HTR-8/SVneo (cell line): ENCODE results near the gene LRMDA.
A peak's percentile ranks its signal among the peaks of the same experiment; 100 is the strongest.

Source experiments
- DNase-seq: peaks from one replicate; pipeline ENCODE4 v3.0.0; 2011; ENCODE audit warnings: low spot score, mixed read lengths; ENCODE audit not compliant: insufficient read length
- FAIRE-seq: peaks from 2 replicates; lab custom pipeline; 2011; peaks lifted over from hg19 to GRCh38; lab: Jason Lieb, UNC

The LRMDA gene

DNA sequence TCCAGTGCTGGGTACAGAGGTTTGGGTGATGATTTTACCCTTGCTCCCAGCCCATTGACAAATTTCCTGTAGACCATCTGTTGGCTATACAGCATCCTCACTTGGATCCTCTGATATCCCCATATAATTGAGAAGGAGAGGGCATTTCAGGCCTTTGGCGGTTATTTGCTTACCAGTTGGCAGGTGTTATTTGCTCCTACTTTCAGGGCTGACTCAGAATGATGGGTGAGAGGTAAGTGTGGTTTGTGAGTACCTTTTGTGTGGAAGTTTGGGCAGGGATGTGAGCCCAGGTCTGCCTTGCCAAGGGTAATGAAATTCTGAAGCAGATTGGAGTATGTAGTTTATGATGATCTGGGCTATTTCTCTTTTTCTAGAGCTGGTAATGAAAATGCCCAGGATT is 93.6 kb downstream of the LRMDA start:
- FAIRE-seq = no peak
- no peak for DNase-seq

DNA sequence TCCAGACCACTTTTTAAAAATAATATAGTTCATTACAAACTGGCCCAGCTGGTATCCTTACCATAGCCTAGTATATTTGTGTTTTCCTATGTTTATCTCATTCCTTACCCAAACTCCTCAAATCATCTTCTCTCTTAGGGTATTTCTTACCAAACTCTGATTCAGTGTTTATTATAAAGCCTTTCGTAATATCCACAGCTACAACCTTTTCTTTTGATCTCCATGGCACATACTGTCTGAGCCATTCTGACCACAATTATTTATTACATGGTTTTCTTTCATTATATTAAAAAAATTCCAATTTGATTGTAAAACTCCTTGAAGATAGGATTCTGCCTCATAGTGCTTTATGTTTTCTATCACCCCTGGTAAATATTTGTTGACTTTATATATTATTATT is 94.2 kb downstream of the LRMDA start:
- no peak for FAIRE-seq

DNA sequence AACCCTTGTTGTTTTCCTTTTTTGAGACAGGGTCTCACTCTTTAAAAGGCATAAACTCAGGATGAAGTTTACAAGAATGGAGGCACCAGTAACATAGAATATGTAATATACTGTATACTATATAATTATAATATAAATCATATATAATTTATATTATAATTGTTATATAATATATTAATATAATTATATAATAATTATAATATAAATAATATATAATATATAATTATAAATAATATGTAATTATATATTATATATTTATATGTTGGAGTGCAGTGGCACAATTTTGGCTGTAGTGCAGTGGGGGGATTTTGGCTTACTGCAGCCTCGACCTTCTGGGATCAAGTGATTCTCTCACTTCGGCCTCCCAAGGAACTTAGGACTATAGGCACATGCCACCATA is 96.1 kb downstream of the LRMDA start:
- FAIRE-seq (no peak), DNase-seq (no peak)

More for the DNA sequence above, 94.2 kb downstream of the LRMDA start:
- no peak for DNase-seq

DNA sequence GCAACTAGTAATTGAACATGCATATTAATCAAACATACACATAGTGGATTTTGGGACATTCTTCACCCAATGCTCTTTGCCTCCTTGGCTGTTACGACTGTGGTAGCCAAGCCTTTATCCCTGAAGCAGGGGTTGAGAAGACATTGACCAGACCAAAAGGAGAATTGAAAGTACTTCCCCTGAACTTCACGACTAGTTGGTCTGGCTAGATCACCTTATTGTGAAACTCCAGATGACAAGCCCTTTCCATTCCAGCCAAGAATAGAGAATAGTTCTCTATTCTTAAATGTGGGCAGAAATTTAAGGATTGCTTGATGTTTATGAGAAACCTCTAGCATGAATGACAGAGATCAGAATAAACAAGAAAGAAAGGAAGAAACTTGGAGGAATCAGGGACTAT is 97.0 kb downstream of the LRMDA start:
- no peak for FAIRE-seq
- no peak for DNase-seq

DNA sequence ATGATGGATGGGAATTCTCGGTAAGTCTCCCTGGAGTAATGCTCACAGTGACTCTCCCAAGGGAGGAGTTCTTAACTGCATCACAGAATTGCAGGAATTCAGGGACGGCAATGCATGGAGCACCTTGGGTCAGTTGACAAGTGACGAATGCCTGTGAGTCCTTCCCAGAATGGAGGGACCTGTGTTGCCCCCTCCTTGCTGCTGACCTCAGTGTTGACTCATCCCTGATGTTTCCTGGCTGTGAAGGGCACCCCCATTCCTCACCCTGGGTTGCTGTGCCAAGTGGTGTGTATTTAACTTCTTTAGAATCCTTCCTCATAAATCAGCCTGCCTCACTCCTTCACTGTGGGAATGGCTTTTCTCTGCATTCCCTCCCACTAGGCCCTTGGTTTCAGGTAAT is 98.9 kb downstream of the LRMDA start:
- DNase-seq (peak; percentile 84), FAIRE-seq (peak; percentile 89)

DNA sequence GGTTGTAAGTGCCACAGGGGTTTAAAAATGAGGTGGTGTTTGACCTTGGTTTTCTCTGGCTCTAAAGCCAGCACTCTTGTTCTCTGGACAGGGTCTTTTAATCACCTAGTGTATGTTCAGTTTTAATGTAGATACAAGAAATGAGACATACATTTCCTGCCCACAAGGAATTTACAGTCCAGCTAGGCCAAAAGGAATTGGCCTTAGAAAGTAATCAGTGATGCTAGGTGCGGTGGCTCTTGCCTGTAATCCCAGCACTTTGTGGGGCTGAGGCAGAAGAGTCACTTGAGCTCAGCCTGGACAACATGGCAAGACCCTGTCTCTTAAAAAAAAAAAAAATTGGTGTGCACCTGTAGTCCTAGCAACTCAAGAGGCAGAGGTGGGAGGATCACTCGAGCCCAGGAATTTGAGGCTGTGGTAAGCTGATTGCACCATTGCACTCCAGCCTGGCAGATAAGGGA is 100.2 kb downstream of the LRMDA start:
- peak; percentile 54 for FAIRE-seq
- DNase-seq = no peak

DNA sequence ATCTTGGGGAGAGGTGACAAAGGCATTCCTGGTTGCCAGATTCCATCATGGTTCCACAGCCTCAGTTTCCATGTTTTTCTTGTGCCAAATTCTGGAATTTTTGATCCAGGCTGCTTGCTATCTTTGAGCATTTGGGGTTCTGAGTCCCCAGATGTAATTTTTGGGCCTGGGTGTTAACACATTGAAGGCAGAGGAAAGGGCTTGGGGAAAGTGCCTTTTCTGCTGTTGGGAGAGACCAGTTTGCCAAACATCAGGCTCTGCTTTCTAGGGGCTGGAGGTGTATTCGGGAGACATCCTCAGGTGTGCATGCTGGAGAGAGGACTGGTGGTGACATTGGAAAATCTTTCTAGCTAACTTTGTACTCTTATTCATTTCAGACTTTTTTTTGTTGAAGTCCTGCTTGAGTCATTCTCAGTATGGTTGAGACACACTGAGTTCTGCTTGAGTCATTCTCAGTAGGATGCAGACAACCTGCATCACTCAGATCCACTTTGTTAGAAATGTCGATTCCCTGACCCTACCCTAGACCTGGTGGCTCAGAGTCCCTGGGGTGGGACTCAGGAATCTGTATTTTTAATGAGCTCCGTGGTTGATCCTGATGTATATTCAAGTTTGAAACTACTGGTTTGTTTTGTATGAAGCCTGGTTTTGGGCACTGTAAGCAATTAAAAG is 101.0 kb downstream of the LRMDA start:
- DNase-seq (no peak), FAIRE-seq (no peak)

DNA sequence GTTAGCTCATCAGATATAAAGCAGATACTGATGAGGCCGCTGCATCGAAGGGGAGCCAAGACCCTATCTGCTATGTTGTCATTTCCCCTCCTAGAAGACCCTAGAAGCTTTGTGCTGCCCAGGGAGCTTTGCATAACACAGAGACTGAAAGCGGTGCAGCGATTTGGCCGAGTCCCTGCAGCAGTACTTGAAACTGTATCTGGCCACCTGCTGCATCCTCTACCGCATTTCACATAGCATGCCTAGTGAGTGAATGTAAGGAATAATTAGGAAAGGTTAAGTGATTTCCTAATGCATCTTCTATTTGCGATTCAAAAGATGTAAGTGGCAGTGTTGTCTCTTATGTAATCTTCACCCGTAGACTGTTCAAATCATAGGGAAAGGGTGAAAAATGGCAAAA is 106.7 kb downstream of the LRMDA start:
- DNase-seq = no peak

DNA sequence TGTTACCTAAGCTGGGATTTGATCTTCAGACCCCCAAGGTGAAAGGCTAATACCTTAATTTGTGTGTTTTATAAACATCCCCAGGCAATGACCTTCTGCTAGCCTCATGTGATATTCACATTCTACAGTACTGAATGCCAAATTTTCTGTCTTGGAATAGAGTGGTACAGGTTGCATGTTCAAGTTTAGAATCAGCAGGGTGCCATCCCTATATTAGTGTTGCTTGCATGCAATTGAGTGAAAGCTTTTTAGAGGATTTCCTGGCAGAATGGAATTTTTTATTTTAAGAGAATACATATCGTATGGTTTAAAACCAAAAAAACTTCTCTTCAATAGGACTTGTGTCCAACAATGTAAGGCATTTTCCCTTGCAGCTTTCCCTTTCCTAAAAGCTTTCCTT is 107.3 kb downstream of the LRMDA start:
- FAIRE-seq = no peak
- DNase-seq = no peak

More for the DNA sequence above, 106.7 kb downstream of the LRMDA start:
- FAIRE-seq = no peak

DNA sequence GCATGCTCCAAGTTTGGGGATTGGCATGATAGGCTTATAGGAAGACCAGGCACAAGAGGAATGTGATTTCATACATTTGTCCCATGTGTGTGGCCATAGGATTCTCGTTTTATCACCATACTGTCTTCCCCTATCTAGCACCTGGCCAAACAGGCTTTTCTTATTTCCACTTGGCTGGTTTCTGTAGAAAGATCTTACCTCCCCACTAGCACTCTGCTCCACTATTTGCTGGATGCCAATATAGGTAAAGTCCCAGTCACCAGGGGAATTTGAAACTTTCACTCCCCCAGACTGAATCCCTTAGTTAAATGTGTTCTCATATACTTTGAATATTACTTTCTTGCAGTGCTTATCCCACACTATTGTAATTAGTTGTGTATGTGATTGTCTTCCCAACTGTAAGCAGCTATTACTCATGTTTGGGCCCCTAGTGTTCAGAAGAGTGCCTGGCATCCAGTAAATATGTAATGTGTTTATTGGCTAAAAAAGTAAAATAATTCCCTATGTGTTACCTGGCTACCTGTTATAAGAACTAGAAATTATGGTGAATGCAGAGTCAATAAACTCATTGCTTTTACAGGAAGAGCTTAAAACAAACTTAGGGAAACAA is 109.0 kb downstream of the LRMDA start:
- FAIRE-seq = no peak
- no peak for DNase-seq

DNA sequence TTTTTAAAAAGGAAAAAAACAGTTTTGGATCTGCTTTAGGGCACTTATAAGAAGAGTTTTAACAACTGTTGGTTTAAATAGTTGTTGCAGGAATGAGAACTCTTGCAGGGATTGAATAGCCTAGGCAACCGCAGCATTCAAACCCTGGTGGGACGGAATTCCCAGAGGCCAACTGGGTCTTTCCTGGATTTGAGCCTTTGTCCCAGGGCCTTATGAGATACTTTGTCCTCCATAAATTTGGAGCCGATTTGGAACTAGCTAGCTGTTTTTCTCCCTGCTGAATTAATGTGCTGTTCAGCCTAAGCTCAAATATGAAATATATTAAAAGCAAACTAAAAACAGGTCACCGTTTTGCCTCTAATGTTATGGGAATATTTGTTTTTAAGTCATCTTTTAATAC is 109.6 kb downstream of the LRMDA start:
- DNase-seq (no peak), FAIRE-seq (no peak)

DNA sequence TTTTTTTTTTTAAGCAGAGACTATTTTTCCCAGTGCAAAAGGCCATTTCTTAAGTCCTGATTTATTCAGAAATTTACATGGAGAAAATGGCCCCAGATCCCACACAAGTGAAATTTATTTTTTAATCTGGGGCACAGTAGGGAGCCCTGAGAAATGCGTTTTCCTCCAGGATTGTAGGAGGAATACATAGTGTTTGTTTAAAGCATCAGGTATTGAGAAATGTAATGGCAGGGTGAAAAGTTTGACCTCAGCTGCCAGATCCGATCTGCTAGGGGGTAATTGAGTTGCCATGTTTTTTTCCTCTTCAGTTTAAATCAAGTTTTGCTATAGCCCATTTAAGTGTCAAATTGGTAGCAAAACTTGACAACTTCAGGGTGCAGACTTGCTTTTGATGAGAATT is 110.0 kb downstream of the LRMDA start:
- DNase-seq = no peak
- FAIRE-seq = no peak

DNA sequence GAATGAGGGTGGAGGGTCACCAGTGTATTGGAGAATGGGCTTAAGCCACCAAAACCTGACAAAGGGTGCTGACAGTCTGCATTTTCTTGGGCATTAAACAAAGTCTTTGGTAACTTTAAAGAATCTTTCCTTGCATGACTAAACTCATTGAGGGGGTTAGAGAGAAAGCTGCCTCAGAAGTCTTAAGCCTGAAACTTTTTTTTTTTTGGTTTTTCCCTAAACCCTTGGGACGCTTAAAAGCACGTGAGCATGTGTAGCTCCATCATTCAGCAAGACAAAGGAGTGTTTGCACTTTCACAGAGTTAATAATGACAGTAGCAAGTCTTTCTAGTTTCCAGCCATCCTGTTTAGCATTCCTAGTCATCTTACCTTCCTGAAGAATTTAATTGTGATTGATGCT is 110.7 kb downstream of the LRMDA start:
- DNase-seq (no peak), FAIRE-seq (no peak)

DNA sequence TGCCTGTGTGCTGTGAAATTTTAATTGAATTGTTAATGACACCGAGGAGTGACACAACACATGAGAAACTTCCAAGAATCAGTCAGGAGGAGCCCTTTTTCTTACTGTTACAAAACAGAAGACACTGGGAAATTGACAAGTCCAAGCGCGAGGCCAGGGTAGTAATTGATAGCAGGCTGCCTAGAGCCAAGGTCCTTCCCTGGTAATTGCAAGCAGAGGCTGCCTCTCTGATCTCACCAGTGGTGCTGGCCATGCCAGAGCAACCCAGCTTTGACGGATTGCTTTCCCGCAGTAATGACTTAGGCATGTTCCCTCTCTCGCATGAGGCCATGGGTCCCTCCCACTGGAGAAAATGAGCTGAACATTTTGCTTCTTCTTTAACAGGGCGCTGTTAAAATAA is 111.5 kb downstream of the LRMDA start:
- FAIRE-seq (no peak), DNase-seq (no peak)

DNA sequence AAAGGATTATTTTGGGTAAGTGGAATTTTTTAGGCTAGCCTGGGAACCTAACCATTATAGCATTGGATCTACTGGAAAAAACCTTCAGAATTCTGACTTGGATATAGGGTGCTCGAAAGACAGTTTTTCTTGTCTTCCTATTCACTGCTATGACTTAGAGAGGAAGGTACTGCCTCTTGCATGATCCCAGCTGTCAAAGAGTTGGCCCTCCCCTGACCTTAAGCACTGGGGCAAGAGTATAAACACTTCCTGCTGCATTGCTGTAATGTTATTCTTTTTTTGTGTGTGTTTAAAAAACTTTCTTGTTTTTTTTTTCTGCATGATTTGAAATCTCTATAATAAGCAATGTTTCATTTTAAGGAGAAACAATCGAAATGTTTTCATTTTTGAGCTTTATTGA is 113.0 kb downstream of the LRMDA start:
- no peak for DNase-seq
- no peak for FAIRE-seq

DNA sequence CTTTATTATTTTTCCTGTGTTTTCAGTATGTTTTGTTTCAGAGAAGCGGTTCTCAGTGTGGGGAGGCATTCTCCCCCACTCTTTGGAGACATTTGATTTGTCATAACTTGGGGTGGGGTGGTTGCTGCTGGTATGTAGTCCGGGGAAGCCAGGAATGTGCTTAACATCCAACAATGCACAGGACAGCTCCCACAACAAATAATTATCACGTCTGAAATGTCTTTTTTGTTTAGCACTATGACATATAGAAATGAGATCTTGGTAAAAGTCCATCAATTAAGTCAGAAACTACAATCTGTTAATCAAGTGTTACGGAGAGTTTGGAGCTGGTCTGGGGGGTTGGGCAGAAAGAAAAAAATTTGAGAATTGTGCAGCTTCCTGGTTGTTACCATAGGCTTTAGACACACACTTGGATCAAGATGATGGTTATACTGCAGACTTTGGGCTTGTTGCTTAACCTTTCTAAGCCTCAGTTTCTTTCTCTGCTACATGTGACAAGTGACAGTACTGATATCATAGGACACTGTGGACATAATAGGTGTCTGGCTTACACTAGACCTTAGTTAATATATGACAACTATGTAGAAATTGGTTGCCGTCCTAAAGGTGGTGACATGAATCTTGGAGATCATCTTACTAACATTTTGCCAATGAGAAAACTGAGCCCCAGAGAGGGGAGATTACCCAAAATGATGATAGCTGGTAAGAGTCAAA is 113.7 kb downstream of the LRMDA start:
- FAIRE-seq (no peak), DNase-seq (no peak)

DNA sequence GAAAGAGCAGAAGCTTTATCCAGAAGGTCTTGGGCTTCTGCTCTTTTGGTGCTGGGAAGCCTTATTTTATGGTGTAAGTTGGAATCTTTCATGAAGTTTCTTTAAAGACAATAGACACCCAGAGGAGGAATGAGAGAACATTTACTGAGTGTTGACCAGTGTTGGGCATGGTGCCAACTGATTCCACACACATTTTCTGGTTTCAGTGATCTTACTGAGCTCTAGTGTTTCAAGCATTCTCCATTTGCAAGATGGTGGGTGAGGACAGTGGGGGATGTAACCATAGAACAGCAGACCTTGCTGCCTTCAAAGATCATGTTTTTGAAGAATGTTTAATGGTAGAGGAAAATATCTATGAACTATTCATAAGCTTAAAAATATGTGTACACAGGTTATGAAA is 114.6 kb downstream of the LRMDA start:
- FAIRE-seq (no peak), DNase-seq (no peak)

DNA sequence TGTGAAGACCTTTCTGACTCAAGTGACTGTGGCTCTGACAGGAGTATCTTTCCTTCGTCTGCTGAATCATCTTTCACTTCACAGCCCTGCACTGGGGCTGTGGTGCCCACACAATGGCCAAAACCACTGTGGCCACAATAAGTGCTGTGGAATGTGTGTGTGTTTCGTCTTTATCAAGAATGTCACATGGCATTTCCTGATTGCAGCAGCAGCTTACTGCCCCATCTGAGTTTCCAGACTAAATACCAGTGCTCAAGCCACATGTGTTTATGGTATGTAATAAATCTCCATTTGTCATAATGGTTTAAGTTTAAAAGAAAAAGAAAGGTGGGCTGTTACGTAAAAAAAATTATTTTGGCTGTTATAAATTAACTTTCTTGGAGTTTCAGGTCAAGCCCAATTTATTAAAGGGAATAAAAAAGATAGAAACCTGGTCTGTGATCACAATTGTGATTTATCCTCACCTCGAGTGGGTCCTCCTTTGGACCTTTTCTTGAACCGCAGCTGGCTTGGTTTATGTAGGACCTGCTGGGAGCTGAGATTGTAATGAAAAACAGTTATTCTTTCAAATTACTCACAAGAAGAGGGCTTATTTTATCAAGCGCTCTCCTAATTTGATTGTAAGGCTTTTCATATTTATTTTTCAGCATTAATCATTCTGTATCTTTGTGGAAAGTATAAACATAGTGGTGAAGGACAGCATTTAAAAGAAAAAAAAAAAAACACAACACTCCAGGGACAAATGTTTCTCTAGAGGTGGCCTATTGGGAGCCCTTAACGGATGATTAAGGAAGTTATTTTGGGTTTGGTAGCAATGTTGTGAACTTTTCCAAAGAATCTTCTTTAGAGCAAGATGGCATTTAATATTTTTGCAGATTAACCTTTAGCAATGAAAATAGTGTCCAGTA is 116.2 kb downstream of the LRMDA start:
- DNase-seq = peak; percentile 62
- peak; percentile 95 for FAIRE-seq

DNA sequence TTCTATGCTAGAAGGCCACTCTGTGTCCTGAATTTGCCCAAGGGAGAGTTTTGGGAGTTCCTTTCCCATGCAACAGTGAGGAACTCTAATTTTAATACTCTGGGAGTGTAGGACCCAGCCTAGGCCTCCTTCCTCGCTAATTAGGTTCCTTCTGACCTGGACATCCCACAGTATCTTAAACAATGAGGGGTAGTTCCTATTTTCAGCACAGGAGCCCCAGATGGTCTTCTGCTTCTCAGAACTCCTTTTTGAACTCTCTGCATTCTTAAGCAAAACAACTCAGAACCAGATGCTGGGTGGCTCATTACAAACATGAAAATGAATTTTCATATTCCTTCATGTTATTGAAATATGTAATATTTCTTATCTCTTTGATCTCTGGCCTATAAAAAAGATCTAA is 116.9 kb downstream of the LRMDA start:
- DNase-seq (no peak), FAIRE-seq (no peak)

DNA sequence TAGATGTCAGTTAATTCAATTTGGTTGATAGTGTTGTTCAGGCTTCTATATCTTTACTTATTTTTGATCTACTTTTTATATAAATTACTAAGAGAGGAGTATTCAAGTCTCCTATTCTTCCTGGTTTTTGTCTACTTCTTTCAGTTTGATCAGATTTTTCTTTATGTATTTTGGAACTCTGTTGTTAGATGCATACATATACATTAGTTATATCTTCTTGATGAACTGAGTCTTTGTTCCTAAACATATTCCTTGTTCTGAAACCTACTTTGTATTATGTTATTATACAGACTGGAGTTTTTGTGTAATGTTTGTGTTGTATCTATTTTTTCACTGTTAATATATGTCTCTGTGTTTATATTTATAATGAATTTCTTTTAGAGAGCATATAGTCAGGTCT is 118.8 kb downstream of the LRMDA start:
- no peak for FAIRE-seq
- no peak for DNase-seq

DNA sequence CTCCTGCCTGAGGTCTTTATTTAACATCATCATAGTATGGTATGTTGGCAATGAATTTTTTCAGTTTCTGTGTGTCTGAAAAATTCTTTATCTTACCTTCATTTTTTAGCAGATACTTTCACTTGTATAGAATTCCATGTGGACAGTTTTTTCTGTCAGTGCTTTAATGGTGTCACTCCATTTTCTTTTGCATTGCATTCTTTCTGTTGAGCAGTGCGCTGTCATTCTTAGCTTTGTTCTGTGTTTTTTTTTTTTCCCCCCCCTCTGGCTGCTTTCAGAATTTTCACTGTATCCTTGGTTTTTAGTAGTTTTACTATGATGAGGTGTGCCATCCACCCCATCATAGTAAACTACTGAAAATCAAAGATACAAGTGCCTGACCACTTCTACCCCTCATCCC is 120.7 kb downstream of the LRMDA start:
- FAIRE-seq = no peak

More for the DNA sequence above, 120.7 kb downstream of the LRMDA start:
- no peak for DNase-seq
